AG04449 (cell line): ENCODE measurements around the gene ADORA1.

Experiments
- CTCF ChIA-PET: fragments of 350-600 bp; formaldehyde crosslinking; extraction: SDS; loops from one replicate; lab custom pipeline; 2021; ENCODE audit warnings: antibody characterized with exemption; lab: Yijun Ruan, JAX
- POLR2A ChIA-PET: fragments of 400-600, 350-600 bp; formaldehyde crosslinking; extraction: SDS; loops from one replicate; lab custom pipeline; 2020; ENCODE audit warnings: antibody characterized with exemption, inconsistent platforms; lab: Yijun Ruan, JAX
- DNase-seq: peaks from one replicate; pipeline ENCODE4 v3.0.0-alpha.2; 2010; ENCODE audit warnings: low read depth, low spot score
- H3K4me3 ChIP-seq: 2 replicates; pipeline ENCODE4 v1.5.1; 2011; ENCODE audit warnings: low read depth, mild to moderate bottlenecking, control low read depth, low read length
- CTCF ChIP-seq: IDR thresholded peaks from one replicate; pipeline ENCODE4 v1.5.1; 2011; ENCODE audit warnings: mild to moderate bottlenecking, moderate library complexity, low read length, control low read depth, inconsistent platforms; ENCODE audit not compliant: insufficient read depth; ENCODE audit errors: missing control alignments

ADORA1 gene

GRCh38 chr1:203116091-203116820, 11.3 kb upstream of the ADORA1 start:
- H3K4me3 ChIP-seq: no peak overlapping the region
- DNase-seq: no peak
- ChIA-PET POLR2A (no interaction called here), CTCF (interaction anchor here (1.0 to 19.6 kb wide), 8 partner anchors 11 to 152 kb away, joined by 3 to 594 read pairs (median 74); partner anchors contain the start of genes ADORA1, CHIT1 and MYBPH)
- no peak for TF ChIP-seq CTCF

GRCh38 chr1:203117611-203118575, 9.6 kb upstream of the ADORA1 start:
- no peak for DNase-seq
- TF ChIP-seq CTCF: peak; percentile 96
- CTCF ChIA-PET: interaction anchor here (0.7 to 19.6 kb wide), 42 partner anchors 10 to 216 kb away, joined by 3 to 594 read pairs (median 5); partner anchors contain the start of genes ADORA1, CHIT1, MYBPH and MYOG
- no peak overlapping the region for H3K4me3 ChIP-seq
- POLR2A ChIA-PET: interaction anchor here (1.6 kb wide), 1 partner anchor 10 kb away, joined by 4 read pairs; the partner anchor contains the start of gene ADORA1

GRCh38 chr1:203120325-203121153, 7.0 kb upstream of the ADORA1 start:
- H3K4me3 ChIP-seq: no peak overlapping the region
- CTCF ChIA-PET: interaction anchor here (0.7 to 19.6 kb wide), 16 partner anchors 9 to 152 kb away, joined by 3 to 594 read pairs (median 4); partner anchors contain the start of genes CHIT1 and MYBPH
- DNase-seq: no peak
- TF ChIP-seq CTCF: no peak
- POLR2A ChIA-PET: no interaction called here

DNA sequence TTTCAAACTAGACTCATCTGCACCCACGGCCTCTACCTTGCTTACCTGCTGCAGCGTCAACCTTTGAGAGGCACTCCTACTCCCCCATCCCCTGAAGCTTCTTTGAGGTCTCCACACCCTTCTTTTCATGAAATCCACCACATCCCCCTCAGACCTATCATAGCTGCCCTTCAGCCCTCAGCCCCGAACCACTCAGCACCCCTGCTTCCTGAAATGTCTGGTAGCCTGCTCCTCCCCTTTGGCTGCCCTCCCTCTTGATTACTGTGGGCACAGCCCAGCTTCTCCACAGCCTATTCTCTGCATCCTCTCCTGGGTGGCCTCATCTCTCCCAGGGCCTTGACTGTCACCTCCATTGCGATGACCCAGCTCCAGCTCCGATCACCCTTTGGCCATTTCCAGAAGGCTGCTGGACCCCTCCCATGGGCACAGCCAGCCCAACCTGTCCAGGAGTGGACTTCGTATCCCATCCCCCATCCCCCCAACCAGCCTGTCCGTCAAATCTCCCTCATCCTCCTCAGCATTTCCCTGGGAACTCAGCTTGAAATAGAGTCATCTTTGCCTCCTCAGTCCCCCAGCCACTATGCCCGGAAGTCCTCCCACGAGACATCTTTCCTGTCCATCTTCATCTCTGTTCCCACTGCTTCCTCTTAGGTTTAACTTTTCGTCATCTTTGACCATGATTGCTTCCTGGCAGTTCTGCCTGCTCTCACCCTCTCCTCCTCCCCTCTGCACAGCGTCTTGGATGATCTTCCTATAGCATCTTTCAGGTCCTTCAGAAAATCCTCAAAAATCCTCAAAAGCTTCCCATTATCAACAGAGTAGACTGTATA, 6.1 kb upstream of the ADORA1 start:
- no peak for DNase-seq
- H3K4me3 ChIP-seq: no peak overlapping the region
- ChIA-PET CTCF (interaction anchor here (0.6 to 19.6 kb wide), 18 partner anchors 10 to 151 kb away, joined by 3 to 594 read pairs (median 4); partner anchors contain the start of genes CHIT1 and MYBPH), POLR2A (interaction anchor here (0.6 kb wide), 1 partner anchor 12 kb away, joined by 3 read pairs; no protein-coding TSS in a partner anchor)
- TF ChIP-seq CTCF: no peak

DNA sequence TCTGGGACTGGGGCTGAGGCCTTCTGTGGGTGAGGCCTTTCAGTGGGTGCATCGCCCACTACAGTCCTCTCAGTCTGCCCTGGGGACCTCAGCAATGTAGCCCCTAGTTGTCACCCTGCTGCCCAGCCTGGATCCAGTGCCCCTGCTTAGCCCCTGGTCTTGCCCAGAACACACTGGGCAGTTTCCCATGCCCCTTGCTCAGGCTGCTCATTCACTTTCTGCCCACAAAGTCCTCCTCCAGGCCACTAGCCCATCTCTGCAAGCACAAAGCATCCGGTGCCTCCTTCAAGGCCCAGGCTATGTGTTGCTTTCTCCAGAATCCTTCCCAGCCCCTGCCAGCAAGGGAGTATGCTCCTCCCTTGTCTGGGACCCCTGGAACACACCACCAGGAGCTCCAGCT, 5.4 kb upstream of the ADORA1 start:
- TF ChIP-seq CTCF: no peak
- POLR2A ChIA-PET: no interaction called here

More for the DNA sequence above, 5.4 kb upstream of the ADORA1 start:
- no peak overlapping the region for H3K4me3 ChIP-seq
- CTCF ChIA-PET: interaction anchor here (1.1 to 19.6 kb wide), 5 partner anchors 10 to 148 kb away, joined by 3 to 594 read pairs (median 4); partner anchors contain the start of gene CHIT1
- DNase-seq: no peak
